GM12878 (cell line): ENCODE measurements around the gene PPARD. TPM values are rescaled to one million over a fixed set of nuclear protein-coding genes. Genes with fewer than 3 reads are reported as not detected.

Experiments
- CBFB ChIP-seq: IDR thresholded peaks from 2 replicates; pipeline ENCODE4 v1.6.1; 2016; ENCODE audit warnings: antibody characterized with exemption, low read depth
- ESRRA ChIP-seq: IDR thresholded peaks from 2 replicates; pipeline ENCODE4 v1.6.1; 2012; ENCODE audit warnings: mild to moderate bottlenecking, low read length, improper control_type of control experiment
- MTA3 ChIP-seq: IDR thresholded peaks from 2 replicates; pipeline ENCODE4 v1.6.1; 2012; ENCODE audit warnings: low read length, inconsistent platforms, borderline replicate concordance
- NR2C1 ChIP-seq: fragments of 450-650 bp; IDR thresholded peaks from 2 replicates; pipeline ENCODE4 v1.6.1; 2017; ENCODE audit warnings: antibody characterized with exemption, mild to moderate bottlenecking, moderate library complexity
- PBX3 ChIP-seq: IDR thresholded peaks from 2 replicates; pipeline ENCODE4 v1.6.1; 2011; ENCODE audit warnings: mild to moderate bottlenecking, low read depth, low read length, moderate library complexity; ENCODE audit not compliant: insufficient replicate concordance
- PML ChIP-seq: IDR thresholded peaks from 2 replicates; pipeline ENCODE4 v1.6.1; 2012; ENCODE audit warnings: low read length, inconsistent platforms
- PRDM15 ChIP-seq: fragments of 450-650 bp; formaldehyde crosslinking; IDR thresholded peaks from 2 replicates; pipeline ENCODE4 v1.4.0; 2020; ENCODE audit warnings: mild to moderate bottlenecking, moderate library complexity
- RCOR1 ChIP-seq: conservative IDR thresholded peaks from 2 replicates; pipeline ENCODE4 v1.6.1; 2012; ENCODE audit warnings: low read depth, low read length, improper control_type of control experiment
- SRF ChIP-seq, 2 experiments: IDR thresholded peaks; 2 replicates each; pipeline ENCODE4 v1.6.1; 2011; ENCODE audit warnings: low read depth in 2 of 2, low read length in 2 of 2, mild to moderate bottlenecking in 1 of 2, moderate library complexity in 1 of 2
- ZNF622 ChIP-seq: fragments of 450-650 bp; IDR thresholded peaks from 2 replicates; pipeline ENCODE4 v1.6.1; 2017; ENCODE audit warnings: mild to moderate bottlenecking, inconsistent platforms
- polyA plus RNA-seq, 11 experiments: library from polyadenylated mRNA; depleted of rRNA in 4 of 11; unstranded in 6 of 11; stranded (reverse) in 5 of 11; fragments of >200 nt; fragmentation: Nextera tagmentation in 4 of 11; fragmentation: Illumina TruSeq in 1 of 11; extraction: Ambion mirVana in 4 of 11; extraction: Trizol in 1 of 11; gene quantifications; 1 replicate in 1 of 11; 2 replicates in 10 of 11; pipeline versions ENCODE4 v1.2.1 to v1.2.3, GENCODE V29; 2011 to 2016; ENCODE audit warnings: inconsistent platforms in 2 of 11, missing spikeins in 2 of 11, low read depth in 1 of 11
- total RNA-seq, 4 experiments: library from RNA; depleted of rRNA in 3 of 4; stranded (reverse); fragments of >200 nt in 3 of 4; fragmentation: Illumina TruSeq in 1 of 4; extraction: Trizol in 1 of 4; gene quantifications; 2 replicates each; pipeline versions ENCODE4 v1.2.1 to v1.2.3, GENCODE V29; 2013 to 2021

PPARD gene
- total and polyA plus RNA-seq, 10 of the 15 experiments (the other 5 are each of a cell fraction or from before 2014, with no cell fraction given) = 0.05 to 12.6 (median 6.7) TPM

- TF ChIP-seq PBX3 = no peak
- TF ChIP-seq ESRRA = no peak
- no peak for TF ChIP-seq ZNF622
- no peak for TF ChIP-seq MTA3
- TF ChIP-seq SRF (IDR thresholded peaks at IDR 0.05; ENCODE audit: low read depth in 2 of 2, low read length in 2 of 2) = no peak
- TF ChIP-seq PML = no peak
- no peak for TF ChIP-seq PRDM15 (CRISPR knock-in tag)
- no peak for TF ChIP-seq CBFB
- TF ChIP-seq NR2C1 = no peak
- TF ChIP-seq RCOR1 = no peak
These were observed 85.5 kb downstream of the PPARD start (continued) for GRCh38 chr6:35427851-35428321.
